Caco-2 (cell line): ENCODE data around the gene PRXL2B. TPM values are rescaled to one million over a fixed set of nuclear protein-coding genes. Genes with fewer than 3 reads are reported as not detected.

Experiments
- BruUV-seq: library from RNA; stranded (reverse); fragments of 400-500 nt; replicated peaks from 2 replicates; lab custom pipeline; 2021; lab: Mats Ljungman, UMichigan
- CTCF ChIA-PET: fragments of 300-600 bp; sonication (Branson Sonifier 250); formaldehyde crosslinking; loops from one replicate; lab custom pipeline; 2022; ENCODE audit warnings: antibody characterized with exemption; lab: Charles Lee
- POLR2A ChIA-PET: fragments of 300-600 bp; sonication (Branson Sonifier 250); formaldehyde crosslinking; loops from one replicate; lab custom pipeline; 2022; ENCODE audit warnings: antibody characterized with exemption; lab: Charles Lee
- DNase-seq, 2 experiments: peaks; one replicate each; pipeline versions ENCODE4 v3.0.0 to v3.0.0-alpha.2; 2020 to 2022
- H3K27me3 ChIP-seq: replicated peaks from 2 replicates; pipeline ENCODE4 v1.6.0; 2011; ENCODE audit warnings: low read length; ENCODE audit not compliant: control insufficient read depth, insufficient read depth
- H3K36me3 ChIP-seq: 2 replicates; pipeline ENCODE4 v1.5.1; 2011; ENCODE audit warnings: low read length; ENCODE audit not compliant: control insufficient read depth, insufficient read depth
- H3K4me1 ChIP-seq: fragments of 250-450 bp; sonication (Bioruptor Pico); 2 replicates; pipeline ENCODE4 v1.5.1; 2020; ENCODE audit warnings: mild to moderate bottlenecking
- H3K4me3 ChIP-seq: 2 replicates; pipeline ENCODE4 v1.5.1; 2011; ENCODE audit warnings: low read depth, mild to moderate bottlenecking, control low read depth, low read length
- H3K9me3 ChIP-seq: fragments of 250-450 bp; sonication (Bioruptor Pico); 2 replicates; pipeline ENCODE4 v1.5.1; 2020; ENCODE audit warnings: mild to moderate bottlenecking, moderate library complexity
- H3K27ac Mint-ChIP-seq: one replicate; pipeline ENCODE4 v1.8.0; 2022; ENCODE audit warnings: mixed read lengths; ENCODE audit not compliant: unreplicated experiment
- H3K27me3 Mint-ChIP-seq: one replicate; pipeline ENCODE4 v1.8.0; 2022; ENCODE audit warnings: mixed read lengths; ENCODE audit not compliant: insufficient read depth, unreplicated experiment
- H3K36me3 Mint-ChIP-seq: one replicate; pipeline ENCODE4 v1.8.0; 2022; ENCODE audit warnings: mild to moderate bottlenecking, mixed read lengths; ENCODE audit not compliant: insufficient read depth, unreplicated experiment
- H3K4me1 Mint-ChIP-seq: one replicate; pipeline ENCODE4 v1.8.0; 2022; ENCODE audit warnings: low read depth, mixed read lengths; ENCODE audit not compliant: unreplicated experiment
- H3K4me3 Mint-ChIP-seq: one replicate; pipeline ENCODE4 v1.8.0; 2022; ENCODE audit warnings: mild to moderate bottlenecking, moderate library complexity, mixed read lengths; ENCODE audit not compliant: unreplicated experiment
- H3K9me3 Mint-ChIP-seq: one replicate; pipeline ENCODE4 v1.8.0; 2022; ENCODE audit warnings: mixed read lengths; ENCODE audit not compliant: unreplicated experiment
- intact Hi-C: fragments of 100-400 bp; cut with micrococcal nuclease; formaldehyde crosslinking; loops from one replicate; pipeline ENCODE4 v1.10.0; 2022; ENCODE audit not compliant: unreplicated experiment
- total RNA-seq: library from RNA; stranded (reverse); gene quantifications from 2 replicates; pipeline ENCODE4 v1.2.3, GENCODE V29; 2022
- TF ChIP-seq, protein P1 (sequence below), 2 experiments: fragments of 200-600 bp in 1 of 2; IDR thresholded peaks; 1 replicate in 1 of 2; 2 replicates in 1 of 2; pipeline versions ENCODE4 v1.5.1 to v1.8.0; 2011 to 2022; ENCODE audit warnings: antibody characterized with exemption in 1 of 2, control low read depth in 1 of 2, inconsistent platforms in 1 of 2, low read depth in 1 of 2, low read length in 1 of 2, mild to moderate bottlenecking in 1 of 2, moderate library complexity in 1 of 2; ENCODE audit not compliant: insufficient read depth in 1 of 2, severe bottlenecking in 1 of 2, unreplicated experiment in 1 of 2

The PRXL2B gene
- total RNA-seq, 1 experiment from 2014 or later: 16.2 TPM

DNA sequence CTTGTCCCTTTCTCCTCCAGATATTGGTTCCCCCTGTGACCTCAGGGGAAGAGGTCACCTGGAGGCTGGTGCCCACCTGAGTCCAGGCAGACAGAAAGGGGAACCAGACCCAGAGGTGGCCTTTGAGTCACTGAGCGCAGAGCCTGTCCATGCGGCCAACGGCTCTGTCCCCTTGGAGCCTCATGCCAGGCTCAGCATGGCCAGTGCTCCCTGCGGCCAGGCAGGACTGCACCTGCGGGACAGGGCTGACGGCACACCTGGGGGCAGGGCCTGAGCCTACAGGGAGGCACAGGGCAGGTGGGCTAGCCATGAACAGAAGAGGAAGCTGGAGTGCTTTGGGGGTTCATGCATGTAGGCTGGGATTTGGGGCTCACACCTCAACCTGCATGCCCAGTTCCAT, 27.7 kb upstream of the PRXL2B start:
- Histone ChIP-seq H3K4me1 (no peaks in the 10 kb centered on the region), H3K36me3 (no peaks in the 10 kb centered on the region), H3K9me3 (no peaks in the 10 kb centered on the region), H3K27me3 (no peaks in the 10 kb centered on the region), H3K4me3 (no peak overlapping the region)
- BruUV-seq: no TSS peak
- no peaks in the 10 kb centered on the region for H3K9me3 Mint-ChIP-seq
- ChIA-PET CTCF (no interaction called here), POLR2A (no interaction called here)
- peaks cover 2% of the 10 kb centered on the region for H3K27me3 Mint-ChIP-seq
- no peaks in the 10 kb centered on the region for H3K4me1 Mint-ChIP-seq
- no peak overlapping the region for H3K27ac Mint-ChIP-seq
- intact Hi-C loops: no loop called here
- TF ChIP-seq, protein P1, sequence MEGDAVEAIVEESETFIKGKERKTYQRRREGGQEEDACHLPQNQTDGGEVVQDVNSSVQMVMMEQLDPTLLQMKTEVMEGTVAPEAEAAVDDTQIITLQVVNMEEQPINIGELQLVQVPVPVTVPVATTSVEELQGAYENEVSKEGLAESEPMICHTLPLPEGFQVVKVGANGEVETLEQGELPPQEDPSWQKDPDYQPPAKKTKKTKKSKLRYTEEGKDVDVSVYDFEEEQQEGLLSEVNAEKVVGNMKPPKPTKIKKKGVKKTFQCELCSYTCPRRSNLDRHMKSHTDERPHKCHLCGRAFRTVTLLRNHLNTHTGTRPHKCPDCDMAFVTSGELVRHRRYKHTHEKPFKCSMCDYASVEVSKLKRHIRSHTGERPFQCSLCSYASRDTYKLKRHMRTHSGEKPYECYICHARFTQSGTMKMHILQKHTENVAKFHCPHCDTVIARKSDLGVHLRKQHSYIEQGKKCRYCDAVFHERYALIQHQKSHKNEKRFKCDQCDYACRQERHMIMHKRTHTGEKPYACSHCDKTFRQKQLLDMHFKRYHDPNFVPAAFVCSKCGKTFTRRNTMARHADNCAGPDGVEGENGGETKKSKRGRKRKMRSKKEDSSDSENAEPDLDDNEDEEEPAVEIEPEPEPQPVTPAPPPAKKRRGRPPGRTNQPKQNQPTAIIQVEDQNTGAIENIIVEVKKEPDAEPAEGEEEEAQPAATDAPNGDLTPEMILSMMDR (IDR thresholded peaks at IDR 0.05; ENCODE audit: insufficient read depth in 1 of 2, low read depth in 1 of 2, low read length in 1 of 2, severe bottlenecking in 1 of 2, unreplicated experiment in 1 of 2): no peak
- no peak overlapping the region for H3K4me3 Mint-ChIP-seq
- DNase-seq: no peak
- H3K36me3 Mint-ChIP-seq: no peaks in the 10 kb centered on the region

DNA sequence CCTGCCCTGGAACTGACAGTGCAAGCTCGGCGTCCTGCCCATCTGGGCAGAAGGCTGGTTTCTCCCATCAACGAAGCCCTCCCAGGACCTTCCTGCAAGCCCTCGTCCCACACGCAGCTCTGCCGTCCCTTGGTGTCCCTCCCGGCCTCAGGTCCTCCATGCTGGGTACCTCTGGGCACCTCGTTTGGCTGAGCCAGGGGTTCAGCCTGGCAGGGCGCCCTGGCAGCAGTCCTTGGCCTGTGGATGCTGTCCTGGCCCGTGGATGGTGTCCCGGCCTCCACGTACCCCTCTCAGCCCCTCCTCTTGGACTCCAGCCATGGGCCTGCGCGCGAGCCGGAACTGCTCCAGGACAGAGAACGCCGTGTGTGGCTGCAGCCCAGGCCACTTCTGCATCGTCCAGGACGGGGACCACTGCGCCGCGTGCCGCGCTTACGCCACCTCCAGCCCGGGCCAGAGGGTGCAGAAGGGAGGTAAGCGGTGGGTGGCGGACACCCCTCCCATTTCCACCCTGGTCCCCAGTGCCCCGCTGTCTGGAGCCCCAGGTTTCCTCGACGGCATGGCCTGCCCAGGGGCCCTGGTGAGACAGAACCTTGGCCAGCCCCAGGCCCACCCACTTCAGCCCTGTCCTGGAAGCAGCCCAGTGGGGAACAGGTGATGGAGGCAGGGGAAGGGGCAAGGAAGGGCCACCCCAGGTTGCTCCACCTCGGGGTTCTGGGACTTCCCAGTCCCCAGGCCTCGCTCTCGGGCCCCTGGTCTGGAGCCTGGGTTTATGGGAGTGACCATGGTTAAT, 26.9 kb upstream of the PRXL2B start:
- Mint-ChIP-seq H3K36me3 (no peaks in the 10 kb centered on the region), H3K27ac (no peak overlapping the region), H3K27me3 (peaks cover 2% of the 10 kb centered on the region), H3K4me1 (no peaks in the 10 kb centered on the region), H3K9me3 (no peaks in the 10 kb centered on the region), H3K4me3 (no peak overlapping the region)
- H3K9me3 ChIP-seq: no peaks in the 10 kb centered on the region
- no peaks in the 10 kb centered on the region for H3K27me3 ChIP-seq
- ChIA-PET POLR2A (no interaction called here), CTCF (no interaction called here)
- DNase-seq: no peak
- no peaks in the 10 kb centered on the region for H3K4me1 ChIP-seq
- intact Hi-C loops: no loop called here
- TF ChIP-seq, protein P1 (IDR thresholded peaks at IDR 0.05; ENCODE audit: insufficient read depth in 1 of 2, low read depth in 1 of 2, low read length in 1 of 2, severe bottlenecking in 1 of 2, unreplicated experiment in 1 of 2): no peak
- H3K4me3 ChIP-seq: no peak overlapping the region
- no peaks in the 10 kb centered on the region for H3K36me3 ChIP-seq
- no TSS peak for BruUV-seq

DNA sequence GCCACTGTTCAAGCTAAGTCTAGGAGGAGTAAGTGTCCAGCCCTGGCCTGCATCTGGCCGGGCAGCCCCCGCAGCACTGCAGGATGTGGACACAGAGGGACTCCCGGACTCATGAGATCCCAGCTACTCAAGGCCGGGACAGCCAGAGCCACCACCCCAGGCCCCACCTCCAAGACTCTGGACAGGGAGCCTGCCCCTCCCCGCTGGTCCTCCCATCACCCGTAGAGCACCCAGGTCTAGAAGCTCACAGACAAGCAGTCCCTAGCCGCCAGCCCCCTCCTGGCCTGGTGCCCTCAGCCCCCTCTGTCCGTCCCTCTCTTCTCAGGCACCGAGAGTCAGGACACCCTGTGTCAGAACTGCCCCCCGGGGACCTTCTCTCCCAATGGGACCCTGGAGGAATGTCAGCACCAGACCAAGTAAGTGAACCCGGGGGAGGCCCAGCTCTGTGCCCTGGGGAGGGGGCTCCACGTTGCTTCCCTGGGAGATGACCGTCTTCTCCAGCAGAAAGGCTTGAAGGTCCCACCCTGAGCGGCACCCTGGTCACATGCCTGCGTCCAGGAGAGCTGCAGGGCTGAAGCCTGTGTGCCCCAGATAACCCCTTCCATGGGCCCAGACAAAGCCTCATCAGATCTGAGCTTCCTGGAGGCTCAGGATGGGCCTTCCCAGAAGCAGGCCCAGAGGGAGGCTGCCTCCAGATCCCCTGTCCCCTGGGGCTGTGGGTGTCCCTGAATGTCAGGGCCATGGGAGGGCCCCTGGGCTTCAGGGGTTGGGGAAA, 26.1 kb upstream of the PRXL2B start:
- CTCF ChIA-PET: interaction anchor here (1.6 kb wide), 1 partner anchor 13 kb away, joined by 3 read pairs; no protein-coding TSS in a partner anchor

More for the DNA sequence above, 26.1 kb upstream of the PRXL2B start:
- Histone ChIP-seq H3K4me3 (no peak overlapping the region), H3K4me1 (no peaks in the 10 kb centered on the region), H3K27me3 (no peaks in the 10 kb centered on the region), H3K9me3 (no peaks in the 10 kb centered on the region), H3K36me3 (no peaks in the 10 kb centered on the region)
- H3K9me3 Mint-ChIP-seq: no peaks in the 10 kb centered on the region
- TF ChIP-seq, protein P1 (IDR thresholded peaks at IDR 0.05; ENCODE audit: insufficient read depth in 1 of 2, low read depth in 1 of 2, low read length in 1 of 2, severe bottlenecking in 1 of 2, unreplicated experiment in 1 of 2): no peak
- H3K27me3 Mint-ChIP-seq: peaks cover 2% of the 10 kb centered on the region
- no peaks in the 10 kb centered on the region for H3K36me3 Mint-ChIP-seq
- no TSS peak for BruUV-seq
- no peak for DNase-seq
- no peaks in the 10 kb centered on the region for H3K4me1 Mint-ChIP-seq
- POLR2A ChIA-PET: no interaction called here
- H3K4me3 Mint-ChIP-seq: no peak overlapping the region
- intact Hi-C loops: no loop called here
- H3K27ac Mint-ChIP-seq: no peak overlapping the region
